Skin epidermis (tissue), 12 donors: ENCODE measurements around the gene ZNF813.
A peak's percentile ranks its signal among the peaks of the same experiment; 100 is the strongest.

Source experiments
- H3K27ac ChIP-seq, 21 experiments: fragments of 200-600 bp; sonication (generic) in 11 of 21; one replicate each; pipeline ENCODE4 v1.5.0; 2020; ENCODE audit warnings: mild to moderate bottlenecking in 3 of 21, inconsistent platforms in 2 of 21, moderate library complexity in 2 of 21
- H3K4me3 ChIP-seq, 7 experiments: fragments of 200-600 bp; sonication (generic) in 2 of 7; one replicate each; pipeline ENCODE4 v1.5.0; 2020; ENCODE audit warnings: inconsistent platforms in 2 of 7, mild to moderate bottlenecking in 2 of 7, moderate library complexity in 1 of 7

ZNF813 gene

GRCh38 chr19:53518121-53518520, 50.6 kb downstream of the ZNF813 start:
- Histone ChIP-seq H3K27ac (no peak overlapping the region), H3K4me3 (no peak overlapping the region)

GRCh38 chr19:53518716-53519115, 51.2 kb downstream of the ZNF813 start:
- H3K27ac ChIP-seq, result no peak overlapping the region

GRCh38 chr19:53519446-53519845, 51.9 kb downstream of the ZNF813 start:
- H3K27ac ChIP-seq, result peak overlapping the region in 8 of 21 experiments; percentile 36 to 85 (median 78)
- H3K4me3 ChIP-seq, result no peak overlapping the region

More at GRCh38 chr19:53518716-53519115, 51.2 kb downstream of the ZNF813 start:
- H3K4me3 ChIP-seq, result no peak overlapping the region

- peak overlapping the region in 19 of 21 experiments; percentile 23 to 85 (median 76) for H3K27ac ChIP-seq
Measured at GRCh38 chr19:53520163-53520546, 52.6 kb downstream of the ZNF813 start.

GRCh38 chr19:53520547-53521372, 53.2 kb downstream of the ZNF813 start:
- H3K4me3 ChIP-seq, result peak overlapping the region; percentile 41 to 62 (median 47)
- H3K27ac ChIP-seq, result peak overlapping the region in 19 of 21 experiments; percentile 23 to 85 (median 76)

More at GRCh38 chr19:53520163-53520546, 52.6 kb downstream of the ZNF813 start:
- peak overlapping the region; percentile 41 to 62 (median 47) for H3K4me3 ChIP-seq

GRCh38 chr19:53521373-53522202, 54.1 kb downstream of the ZNF813 start:
- Histone ChIP-seq H3K27ac (peak overlapping the region in 8 of 21 experiments; percentile 4 to 79 (median 72)), H3K4me3 (peak overlapping the region; percentile 41 to 62 (median 47))

- no peak overlapping the region for H3K27ac ChIP-seq
- no peak overlapping the region for H3K4me3 ChIP-seq
Measured at GRCh38 chr19:53525922-53526321, 58.4 kb downstream of the ZNF813 start.

- H3K4me3 ChIP-seq, result no peak overlapping the region
- no peak overlapping the region for H3K27ac ChIP-seq
Measured at GRCh38 chr19:53530622-53531021, 63.1 kb downstream of the ZNF813 start.

- H3K27ac ChIP-seq, result no peak overlapping the region
- H3K4me3 ChIP-seq, result no peak overlapping the region
Measured at GRCh38 chr19:53531457-53531856, 63.9 kb downstream of the ZNF813 start.

- H3K27ac ChIP-seq, result no peak overlapping the region
- no peak overlapping the region for H3K4me3 ChIP-seq
Measured at GRCh38 chr19:53532362-53532761, 64.8 kb downstream of the ZNF813 start.

GRCh38 chr19:53536225-53536548, 68.7 kb downstream of the ZNF813 start:
- no peak overlapping the region for H3K27ac ChIP-seq
- no peak overlapping the region for H3K4me3 ChIP-seq

GRCh38 chr19:53537121-53537520, 69.6 kb downstream of the ZNF813 start:
- H3K4me3 ChIP-seq, result peak overlapping the region; percentile 47 to 66 (median 61)
- H3K27ac ChIP-seq, result peak overlapping the region in 20 of 21 experiments; percentile 45 to 94 (median 81)

GRCh38 chr19:53537521-53538377, 70.2 kb downstream of the ZNF813 start, which contains the start of gene ZNF331:
TSS of gene ZNF331 (plus strand) at chr19:53538145. CDS start at chr19:53569377, 31,232 bp downstream.
- peak within 1 kb of the TSS; percentile 47 to 66 (median 61) for H3K4me3 ChIP-seq
- H3K27ac ChIP-seq, result peak within 1 kb of the TSS; percentile 48 to 94 (median 80)

GRCh38 chr19:53538378-53539109, 71.0 kb downstream of the ZNF813 start:
- peak overlapping the region; percentile 48 to 94 (median 80) for H3K27ac ChIP-seq
- H3K4me3 ChIP-seq, result peak overlapping the region; percentile 47 to 66 (median 61)

GRCh38 chr19:53540091-53540490, 72.6 kb downstream of the ZNF813 start:
- Histone ChIP-seq H3K27ac (peak overlapping the region in 3 of 21 experiments; percentile 47 to 82 (median 49)), H3K4me3 (no peak overlapping the region)

GRCh38 chr19:53541971-53542370, 74.4 kb downstream of the ZNF813 start:
- H3K4me3 ChIP-seq, result no peak overlapping the region
- H3K27ac ChIP-seq, result peak overlapping the region in 1 of 21 experiments; percentile 30

GRCh38 chr19:53545271-53546065, 77.9 kb downstream of the ZNF813 start:
- Histone ChIP-seq H3K4me3 (no peak overlapping the region), H3K27ac (peak overlapping the region in 4 of 21 experiments; percentile 20 to 54 (median 30))
